Erythroblast (primary cell): ENCODE measurements around the gene DIP2C.

ENCODE experiments used
- GATA1 ChIP-seq: IDR thresholded peaks from 2 replicates; pipeline ENCODE4 v1.6.1; 2011; ENCODE audit warnings: low read depth, mild to moderate bottlenecking, control low read depth, low read length, moderate library complexity
- POLR2A ChIP-seq: IDR thresholded peaks from 2 replicates; pipeline ENCODE4 v1.6.1; 2011; ENCODE audit warnings: mild to moderate bottlenecking, low read length

GRCh38 chr10:606762-607544 is 82.5 kb downstream of the DIP2C start:
- TF ChIP-seq POLR2A (no peak), GATA1 (no peak)
